ENCODE results near the gene ELN.

The ELN gene

DNA sequence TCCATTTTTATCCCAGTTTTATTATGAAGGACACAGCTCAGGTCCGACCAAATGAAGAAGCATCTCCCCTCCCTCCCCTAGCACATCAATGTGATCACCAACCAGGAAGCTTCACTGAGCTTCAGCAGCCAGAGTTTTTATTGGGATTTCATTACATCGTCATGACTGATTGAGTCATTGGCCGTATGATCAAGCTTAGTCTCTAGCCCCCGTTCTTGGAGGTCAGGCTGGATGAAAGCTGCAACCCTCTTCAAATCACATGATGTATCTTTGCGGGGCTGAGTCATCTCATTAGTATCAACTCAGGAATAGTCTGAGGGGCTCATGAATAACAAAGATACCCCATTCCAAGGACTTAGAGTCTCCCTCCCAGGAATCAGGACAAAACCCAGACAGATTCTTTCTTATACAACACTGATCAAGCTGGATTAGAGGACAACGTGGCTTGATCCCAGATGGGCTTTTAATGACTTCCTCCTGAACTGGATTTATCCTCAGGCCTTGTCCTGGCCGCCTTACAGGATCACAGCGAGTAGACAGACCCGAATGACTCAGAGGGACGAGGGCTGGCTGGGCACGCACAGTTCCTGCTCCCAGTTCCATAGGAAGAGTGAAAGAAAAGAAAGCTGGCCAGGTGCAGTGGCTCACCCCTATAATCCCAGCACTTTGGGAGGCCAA, 70.1 kb downstream of the ELN start:
- no peak for DNase-seq

DNA sequence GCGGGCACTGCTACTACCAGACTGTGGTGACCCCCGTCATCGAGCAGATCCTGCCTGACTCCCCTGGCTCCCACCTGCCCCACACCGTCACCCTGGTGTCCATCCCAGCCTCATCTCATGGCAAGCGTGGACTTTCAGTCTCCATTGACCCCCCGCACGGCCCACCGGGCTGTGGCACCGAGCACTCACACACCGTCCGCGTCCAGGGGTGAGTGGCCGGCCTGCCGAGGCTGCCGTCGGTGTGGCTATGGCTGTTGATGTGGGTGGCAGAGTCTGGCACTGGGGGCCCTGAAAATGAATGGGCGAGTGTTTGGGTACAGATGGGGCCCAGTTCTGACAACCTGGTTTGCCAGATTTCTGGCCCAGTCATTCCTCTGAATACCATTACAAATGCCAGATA, 71.1 kb downstream of the ELN start:
- DNase-seq, result no peak

DNA sequence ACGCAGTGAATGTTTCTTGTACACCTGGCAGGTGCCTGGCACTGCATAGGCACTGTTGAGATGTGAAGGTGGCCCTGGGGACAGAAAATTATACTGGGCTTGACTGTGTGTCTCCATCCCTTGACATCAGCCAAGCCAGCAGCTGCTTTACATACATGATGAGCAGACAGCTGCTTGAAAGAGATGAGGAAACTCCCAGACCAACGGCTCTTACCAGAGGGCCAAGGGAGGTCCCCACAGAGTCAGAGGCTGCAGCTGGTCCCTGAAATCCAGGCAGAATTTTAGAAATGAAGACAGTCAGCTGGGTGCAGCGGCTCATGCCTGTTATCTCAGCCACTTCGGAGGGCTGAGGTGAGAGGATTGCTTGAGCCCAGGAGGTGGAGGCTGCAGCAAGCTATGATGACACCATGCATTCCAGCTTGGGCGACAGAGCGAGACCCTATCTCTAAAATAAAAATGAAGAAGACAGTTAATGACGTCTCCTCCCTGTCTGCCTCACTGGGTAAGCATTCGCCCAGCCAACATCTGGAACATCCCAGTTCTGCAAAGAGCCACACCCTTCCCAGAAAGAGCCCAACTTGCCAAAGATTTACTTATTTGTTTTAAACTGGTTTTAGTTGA, 73.2 kb downstream of the ELN start:
- no peak for DNase-seq

DNA sequence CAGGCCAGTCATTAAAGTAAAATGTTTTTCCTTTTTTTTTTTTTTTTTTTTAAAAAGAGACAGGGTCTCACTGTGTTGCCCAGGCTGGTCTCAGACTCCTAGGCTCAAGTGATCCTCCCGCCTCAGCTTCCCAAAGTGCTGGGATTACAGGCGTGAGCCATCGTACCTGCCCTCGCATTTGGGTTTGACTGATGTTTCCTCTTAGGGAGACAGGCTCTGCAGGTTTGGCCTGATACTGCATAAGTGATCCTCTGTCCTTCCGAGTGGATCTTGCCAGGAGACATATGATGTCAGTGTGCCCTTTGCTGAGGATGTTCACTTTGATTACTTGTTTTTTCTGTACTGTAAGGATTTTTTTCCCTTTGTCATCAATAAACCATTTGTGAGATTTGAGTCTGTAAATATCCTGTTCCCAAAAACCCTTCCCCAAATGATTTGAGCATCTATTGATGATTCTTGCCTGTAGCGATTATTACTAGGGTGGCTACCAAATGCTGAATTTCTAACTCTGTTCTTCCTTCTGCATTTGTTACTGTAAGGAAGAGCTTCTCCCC, 75.3 kb downstream of the ELN start:
- DNase-seq, result no peak

DNA sequence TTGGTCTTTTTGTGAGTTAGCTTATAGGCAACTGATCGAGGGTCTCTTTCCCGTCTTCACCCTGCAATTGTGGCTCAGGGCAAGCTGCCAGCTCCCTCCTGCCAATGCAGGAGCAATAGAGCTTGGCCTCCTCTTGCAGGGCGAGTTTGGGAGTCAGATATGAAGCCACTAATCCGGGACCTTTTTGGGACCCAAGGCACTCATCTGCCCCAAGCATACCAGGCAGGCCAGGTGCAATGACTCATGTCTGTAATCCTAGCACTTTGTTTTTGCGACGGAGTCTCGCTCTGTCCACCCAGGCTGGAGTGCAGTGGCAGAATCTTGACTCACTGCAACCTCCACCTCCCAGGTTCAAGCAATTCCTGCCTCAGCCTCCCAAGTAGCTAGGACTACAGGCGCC, 76.7 kb downstream of the ELN start:
- DNase-seq, result no peak

DNA sequence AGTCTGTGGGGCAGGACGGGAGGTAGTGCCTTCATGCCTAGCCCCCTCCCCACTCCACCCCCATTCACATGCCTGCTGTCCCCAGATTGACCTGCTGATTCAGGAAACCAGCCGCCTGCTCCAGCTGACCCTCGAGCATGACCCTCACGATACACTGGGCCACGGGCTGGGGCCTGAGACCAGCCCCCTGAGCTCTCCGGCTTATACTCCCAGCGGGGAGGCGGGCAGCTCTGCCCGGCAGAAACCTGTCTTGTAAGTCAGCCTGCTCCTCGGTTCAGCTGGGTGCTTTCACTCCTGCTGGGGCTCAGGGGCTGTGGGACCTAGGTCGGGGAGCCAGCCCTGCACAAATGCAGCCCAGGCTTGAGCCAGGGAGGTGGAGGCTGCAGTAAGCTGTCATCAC, 78.0 kb downstream of the ELN start:
- DNase-seq, result no peak

DNA sequence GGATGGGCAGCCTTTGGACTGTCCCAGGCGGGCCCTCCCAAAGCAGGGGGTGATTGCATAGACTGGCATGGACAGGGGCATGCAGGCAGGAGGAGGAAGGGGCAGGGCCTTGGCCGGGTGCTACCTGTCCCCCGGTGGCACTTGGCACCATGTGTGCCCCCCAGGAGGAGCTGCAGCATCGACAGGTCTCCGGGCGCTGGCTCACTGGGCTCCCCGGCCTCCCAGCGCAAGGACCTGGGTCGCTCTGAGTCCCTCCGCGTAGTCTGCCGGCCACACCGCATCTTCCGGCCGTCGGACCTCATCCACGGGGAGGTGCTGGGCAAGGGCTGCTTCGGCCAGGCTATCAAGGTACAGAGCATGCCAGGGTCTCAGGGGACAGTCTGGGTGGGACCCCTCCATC, 78.9 kb downstream of the ELN start:
- no peak for DNase-seq

DNA sequence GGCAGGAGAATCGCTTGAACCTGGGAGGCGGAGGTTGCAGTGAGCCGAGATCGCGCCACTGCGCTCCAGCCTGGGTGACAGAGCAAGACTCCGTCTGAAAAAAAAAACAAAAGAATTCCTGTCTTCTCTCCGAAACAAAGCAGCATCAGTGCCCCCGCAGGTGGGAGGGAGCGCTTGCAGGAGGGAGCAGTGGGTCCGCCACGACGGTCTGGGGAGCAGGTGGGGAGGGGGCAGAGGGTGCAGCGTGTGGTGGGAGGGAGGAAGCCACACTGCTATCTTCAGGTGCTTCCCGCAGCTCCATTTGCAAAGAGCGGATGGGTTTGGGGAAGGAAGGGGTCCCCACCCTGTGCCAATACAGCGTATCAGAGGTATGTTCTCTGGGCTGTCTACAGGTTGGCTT, 87.4 kb downstream of the ELN start:
- no peak for DNase-seq

DNA sequence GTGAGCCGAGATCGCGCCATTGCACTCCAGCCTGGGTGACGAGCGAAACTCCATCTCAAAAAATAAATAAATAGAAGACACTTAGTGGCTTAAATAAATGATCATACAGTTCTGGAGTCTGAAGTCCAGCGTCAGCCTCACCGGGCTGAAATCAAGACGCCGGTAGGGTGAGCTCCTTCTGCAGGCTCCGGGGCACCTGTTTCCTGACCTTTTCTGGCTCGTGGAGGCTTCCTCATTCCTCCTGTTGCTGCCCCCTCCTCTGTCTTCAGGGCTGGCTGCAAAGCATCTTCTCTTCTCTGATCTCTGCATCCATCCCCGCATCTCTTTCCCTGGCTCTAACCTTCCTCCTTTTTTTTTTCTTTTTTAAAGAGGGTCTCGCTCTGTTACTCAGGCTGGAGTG, 88.4 kb downstream of the ELN start:
- DNase-seq, result no peak
